HEK293 (cell line): Measurements from ENCODE around the gene KCTD12.

Source experiments
- CTCF ChIA-PET: fragments of 350-600 bp; formaldehyde crosslinking; extraction: SDS; loops from one replicate; lab custom pipeline; 2021; ENCODE audit warnings: antibody characterized with exemption; lab: Yijun Ruan, JAX
- POLR2A ChIA-PET: fragments of 300-600 bp; formaldehyde crosslinking; extraction: SDS; loops from one replicate; lab custom pipeline; 2020; ENCODE audit warnings: antibody characterized with exemption, inconsistent platforms; lab: Yijun Ruan, JAX
- H3K27ac ChIP-seq: fragments of 200-500 bp; sonication (Bioruptor generic); 2 replicates; pipeline ENCODE4 v1.5.1; 2014; ENCODE audit warnings: low read depth, low read length, control low read depth, inconsistent platforms; ENCODE audit errors: extremely low read depth
- H3K36me3 ChIP-seq, 2 experiments: fragments of 200-500 bp in 1 of 2; sonication (Bioruptor generic) in 1 of 2; 1 replicate in 1 of 2; 2 replicates in 1 of 2; pipeline ENCODE4 v1.5.1; 2014 to 2017; ENCODE audit warnings: inconsistent platforms in 2 of 2, low read length in 2 of 2; ENCODE audit not compliant: control insufficient read depth in 2 of 2, insufficient read depth in 1 of 2
- H3K4me1 ChIP-seq: fragments of 200-500 bp; sonication (Bioruptor generic); 2 replicates; pipeline ENCODE4 v1.5.1; 2014; ENCODE audit warnings: mild to moderate bottlenecking, low read length, inconsistent platforms; ENCODE audit not compliant: control insufficient read depth, insufficient read depth
- H3K4me3 ChIP-seq: 2 replicates; pipeline ENCODE4 v1.5.1; 2011; ENCODE audit warnings: low read depth, mild to moderate bottlenecking, control low read depth, low read length, moderate library complexity
- H3K9me3 ChIP-seq: fragments of 200-500 bp; sonication (Bioruptor generic); 2 replicates; pipeline ENCODE4 v1.5.1; 2014; ENCODE audit warnings: low read depth, low read length, inconsistent platforms; ENCODE audit not compliant: control insufficient read depth, insufficient read depth
- BCL11B ChIP-seq: fragments of 450-650 bp; formaldehyde crosslinking; IDR thresholded peaks from 2 replicates; pipeline ENCODE4 v1.5.1; 2016; ENCODE audit warnings: low read depth, missing biosample characterization, missing genetic modification characterization
- FEZF1 ChIP-seq: fragments of 450-650 bp; formaldehyde crosslinking; IDR thresholded peaks from 2 replicates; pipeline ENCODE4 v1.5.1; 2016; ENCODE audit warnings: missing biosample characterization, missing genetic modification characterization
- GFI1B ChIP-seq: fragments of 450-650 bp; formaldehyde crosslinking; IDR thresholded peaks from 2 replicates; pipeline ENCODE4 v1.5.1; 2016; ENCODE audit warnings: missing biosample characterization, missing genetic modification characterization
- HOXD13 ChIP-seq: sonication (generic); formaldehyde crosslinking; IDR thresholded peaks from 2 replicates; pipeline ENCODE4 v1.8.0; 2022; ENCODE audit warnings: missing genetic modification reagents, borderline replicate concordance
- KLF10 ChIP-seq: fragments of 450-650 bp; IDR thresholded peaks from 2 replicates; pipeline ENCODE4 v1.5.1; 2018; ENCODE audit warnings: missing biosample characterization, mild to moderate bottlenecking, missing genetic modification characterization
- MZF1 ChIP-seq: fragments of 450-650 bp; formaldehyde crosslinking; IDR thresholded peaks from 2 replicates; pipeline ENCODE4 v1.5.1; 2017; ENCODE audit warnings: missing biosample characterization, missing genetic modification characterization, borderline replicate concordance
- REPIN1 ChIP-seq: fragments of 450-650 bp; formaldehyde crosslinking; IDR thresholded peaks from 2 replicates; pipeline ENCODE4 v1.5.1; 2017; ENCODE audit warnings: missing biosample characterization, missing genetic modification characterization, low read depth
- YY1 ChIP-seq: fragments of 450-650 bp; formaldehyde crosslinking; IDR thresholded peaks from 2 replicates; pipeline ENCODE4 v1.5.1; 2018; ENCODE audit warnings: missing biosample characterization, missing genetic modification characterization
- ZBTB1 ChIP-seq: fragments of 450-650 bp; formaldehyde crosslinking; IDR thresholded peaks from 2 replicates; pipeline ENCODE4 v1.5.1; 2016; ENCODE audit warnings: missing biosample characterization, missing genetic modification characterization
- ZBTB6 ChIP-seq: fragments of 450-650 bp; formaldehyde crosslinking; IDR thresholded peaks from 2 replicates; pipeline ENCODE4 v1.5.1; 2017; ENCODE audit warnings: missing biosample characterization, missing genetic modification characterization
- ZBTB7A ChIP-seq: fragments of 450-650 bp; formaldehyde crosslinking; IDR thresholded peaks from 2 replicates; pipeline ENCODE4 v1.5.1; 2016; ENCODE audit warnings: low read depth, missing biosample characterization, missing genetic modification characterization
- ZNF146 ChIP-seq: fragments of 450-650 bp; formaldehyde crosslinking; IDR thresholded peaks from 2 replicates; pipeline ENCODE4 v1.5.1; 2016; ENCODE audit warnings: missing biosample characterization, missing genetic modification characterization
- ZNF175 ChIP-seq: fragments of 450-650 bp; formaldehyde crosslinking; IDR thresholded peaks from 2 replicates; pipeline ENCODE4 v1.5.1; 2016; ENCODE audit warnings: missing biosample characterization, missing genetic modification characterization
- ZNF2 ChIP-seq: fragments of 450-650 bp; formaldehyde crosslinking; IDR thresholded peaks from 2 replicates; pipeline ENCODE4 v1.5.1; 2016; ENCODE audit warnings: missing biosample characterization, missing genetic modification characterization
- ZNF221 ChIP-seq: fragments of 450-650 bp; formaldehyde crosslinking; IDR thresholded peaks from 2 replicates; pipeline ENCODE4 v1.5.1; 2017; ENCODE audit warnings: missing biosample characterization, missing genetic modification characterization, borderline replicate concordance
- ZNF26 ChIP-seq: fragments of 450-650 bp; formaldehyde crosslinking; IDR thresholded peaks from 2 replicates; pipeline ENCODE4 v1.5.1; 2016; ENCODE audit warnings: missing biosample characterization, missing genetic modification characterization
- ZNF280C ChIP-seq: fragments of 450-650 bp; formaldehyde crosslinking; IDR thresholded peaks from 2 replicates; pipeline ENCODE4 v1.5.1; 2016; ENCODE audit warnings: missing biosample characterization, missing genetic modification characterization
- ZNF302 ChIP-seq: fragments of 450-650 bp; formaldehyde crosslinking; IDR thresholded peaks from 2 replicates; pipeline ENCODE4 v1.5.1; 2016; ENCODE audit warnings: missing biosample characterization, missing genetic modification characterization, low read depth
- ZNF324 ChIP-seq: fragments of 450-650 bp; formaldehyde crosslinking; IDR thresholded peaks from 2 replicates; pipeline ENCODE4 v1.5.1; 2016; ENCODE audit warnings: missing biosample characterization, missing genetic modification characterization
- ZNF433 ChIP-seq: fragments of 450-650 bp; formaldehyde crosslinking; IDR thresholded peaks from 2 replicates; pipeline ENCODE4 v1.5.1; 2016; ENCODE audit warnings: missing biosample characterization, missing genetic modification characterization, low read depth
- ZNF501 ChIP-seq: fragments of 450-650 bp; formaldehyde crosslinking; IDR thresholded peaks from 2 replicates; pipeline ENCODE4 v1.5.1; 2016; ENCODE audit warnings: missing biosample characterization, missing genetic modification characterization
- ZNF521 ChIP-seq: fragments of 450-650 bp; formaldehyde crosslinking; IDR thresholded peaks from 2 replicates; pipeline ENCODE4 v1.5.1; 2017; ENCODE audit warnings: missing biosample characterization, mild to moderate bottlenecking, missing genetic modification characterization
- ZNF530 ChIP-seq: fragments of 450-650 bp; formaldehyde crosslinking; IDR thresholded peaks from 2 replicates; pipeline ENCODE4 v1.5.1; 2016; ENCODE audit warnings: low read depth, missing biosample characterization, missing genetic modification characterization
- ZNF549 ChIP-seq: fragments of 450-650 bp; IDR thresholded peaks from 2 replicates; pipeline ENCODE4 v1.5.1; 2018; ENCODE audit warnings: missing biosample characterization, missing genetic modification characterization, mild to moderate bottlenecking, inconsistent platforms, moderate library complexity
- ZNF555 ChIP-seq: fragments of 450-650 bp; formaldehyde crosslinking; conservative IDR thresholded peaks from 2 replicates; pipeline ENCODE4 v1.5.1; 2017; ENCODE audit warnings: missing biosample characterization, mild to moderate bottlenecking, missing genetic modification characterization, inconsistent platforms
- ZNF654 ChIP-seq: fragments of 450-650 bp; formaldehyde crosslinking; IDR thresholded peaks from 2 replicates; pipeline ENCODE4 v1.5.1; 2016; ENCODE audit warnings: low read depth, missing biosample characterization, missing genetic modification characterization
- ZNF677 ChIP-seq: fragments of 450-650 bp; IDR thresholded peaks from 2 replicates; pipeline ENCODE4 v1.5.0; 2018; ENCODE audit warnings: missing biosample characterization, mild to moderate bottlenecking, missing genetic modification characterization, moderate library complexity
- ZNF791 ChIP-seq: fragments of 450-650 bp; formaldehyde crosslinking; IDR thresholded peaks from 2 replicates; pipeline ENCODE4 v1.5.1; 2016; ENCODE audit warnings: missing biosample characterization, missing genetic modification characterization
- ZNF843 ChIP-seq: fragments of 450-650 bp; formaldehyde crosslinking; IDR thresholded peaks from 2 replicates; pipeline ENCODE4 v1.5.1; 2016; ENCODE audit warnings: missing biosample characterization, missing genetic modification characterization
- TF ChIP-seq, protein P1 (sequence below): fragments of 450-650 bp; formaldehyde crosslinking; IDR thresholded peaks from 2 replicates; pipeline ENCODE4 v1.5.1; 2016; ENCODE audit warnings: missing biosample characterization, missing genetic modification characterization

The KCTD12 gene

GRCh38 chr13:76868371-76868770 is 17.8 kb downstream of the KCTD12 start:
- no peaks in the 10 kb centered on the region for H3K36me3 ChIP-seq
- no peak overlapping the region for H3K27ac ChIP-seq
- H3K4me1 ChIP-seq, result no peaks in the 10 kb centered on the region
- POLR2A ChIA-PET, result no interaction called here
- no peak overlapping the region for H3K4me3 ChIP-seq
- TF ChIP-seq ZNF555 (tag by site-specific recombination) (no peak), ZBTB1 (tag by site-specific recombination) (no peak), ZNF146 (tag by site-specific recombination) (no peak), REPIN1 (no peak), ZNF791 (no peak), ZNF302 (tag by site-specific recombination) (no peak), KLF10 (no peak), ZNF654 (no peak), ZBTB6 (tag by site-specific recombination) (no peak), FEZF1 (tag by site-specific recombination) (no peak), ZNF521 (tag by site-specific recombination) (no peak), ZNF843 (tag by site-specific recombination) (no peak), ZBTB7A (tag by site-specific recombination) (no peak), ZNF501 (tag by site-specific recombination) (no peak), ZNF324 (tag by site-specific recombination) (no peak), ZNF530 (tag by site-specific recombination) (no peak), ZNF280C (tag by site-specific recombination) (no peak), ZNF175 (no peak)
- H3K9me3 ChIP-seq, result no peaks in the 10 kb centered on the region
- CTCF ChIA-PET, result no interaction called here

- no peaks in the 10 kb centered on the region for H3K9me3 ChIP-seq
- no peak overlapping the region for H3K4me3 ChIP-seq
- H3K36me3 ChIP-seq, result no peaks in the 10 kb centered on the region
- H3K27ac ChIP-seq, result no peak overlapping the region
- H3K4me1 ChIP-seq, result no peaks in the 10 kb centered on the region
- TF ChIP-seq BCL11B (tag by site-specific recombination) (no peak), HOXD13 (CRISPR knock-in tag) (no peak)
- CTCF ChIA-PET, result no interaction called here
- POLR2A ChIA-PET, result no interaction called here
Measured at GRCh38 chr13:76865996-76866503, 20.2 kb downstream of the KCTD12 start.

- ChIA-PET CTCF (no interaction called here), POLR2A (no interaction called here)
- Histone ChIP-seq H3K36me3 (no peaks in the 10 kb centered on the region), H3K27ac (no peak overlapping the region), H3K4me3 (no peak overlapping the region), H3K4me1 (no peaks in the 10 kb centered on the region), H3K9me3 (no peaks in the 10 kb centered on the region)
- TF ChIP-seq ZNF549 (tag by site-specific recombination), result no peak
- TF ChIP-seq YY1 (tag by site-specific recombination), result no peak
- TF ChIP-seq, protein P1, sequence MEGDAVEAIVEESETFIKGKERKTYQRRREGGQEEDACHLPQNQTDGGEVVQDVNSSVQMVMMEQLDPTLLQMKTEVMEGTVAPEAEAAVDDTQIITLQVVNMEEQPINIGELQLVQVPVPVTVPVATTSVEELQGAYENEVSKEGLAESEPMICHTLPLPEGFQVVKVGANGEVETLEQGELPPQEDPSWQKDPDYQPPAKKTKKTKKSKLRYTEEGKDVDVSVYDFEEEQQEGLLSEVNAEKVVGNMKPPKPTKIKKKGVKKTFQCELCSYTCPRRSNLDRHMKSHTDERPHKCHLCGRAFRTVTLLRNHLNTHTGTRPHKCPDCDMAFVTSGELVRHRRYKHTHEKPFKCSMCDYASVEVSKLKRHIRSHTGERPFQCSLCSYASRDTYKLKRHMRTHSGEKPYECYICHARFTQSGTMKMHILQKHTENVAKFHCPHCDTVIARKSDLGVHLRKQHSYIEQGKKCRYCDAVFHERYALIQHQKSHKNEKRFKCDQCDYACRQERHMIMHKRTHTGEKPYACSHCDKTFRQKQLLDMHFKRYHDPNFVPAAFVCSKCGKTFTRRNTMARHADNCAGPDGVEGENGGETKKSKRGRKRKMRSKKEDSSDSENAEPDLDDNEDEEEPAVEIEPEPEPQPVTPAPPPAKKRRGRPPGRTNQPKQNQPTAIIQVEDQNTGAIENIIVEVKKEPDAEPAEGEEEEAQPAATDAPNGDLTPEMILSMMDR (tag by site-specific recombination), result no peak
- TF ChIP-seq ZNF433 (tag by site-specific recombination), result no peak
- no peak for TF ChIP-seq ZNF221 (tag by site-specific recombination)
- TF ChIP-seq ZNF2, result no peak
- TF ChIP-seq GFI1B (tag by site-specific recombination), result no peak
- no peak for TF ChIP-seq ZNF677 (tag by site-specific recombination)
- TF ChIP-seq ZNF26 (tag by site-specific recombination), result no peak
- TF ChIP-seq MZF1 (tag by site-specific recombination), result no peak
Measured at GRCh38 chr13:76865109-76865508, 21.1 kb downstream of the KCTD12 start.
